GM12865 (cell line): ENCODE results near the gene ANGEL2.

Experiments
- DNase-seq: peaks from one replicate; pipeline ENCODE4 v3.0.0; 2010; ENCODE audit warnings: low read depth
- H3K4me3 ChIP-seq: 2 replicates; pipeline ENCODE4 v1.5.1; 2011; ENCODE audit warnings: mild to moderate bottlenecking, low read depth, low read length, control low read depth
- TF ChIP-seq, protein P1 (sequence below): IDR thresholded peaks from 2 replicates; pipeline ENCODE4 v1.5.1; 2011; ENCODE audit warnings: low read length, control low read depth, low read depth, inconsistent platforms; ENCODE audit not compliant: insufficient read depth; ENCODE audit errors: missing control alignments

ANGEL2 gene

GRCh38 chr1:212957546-212957945 is 58.1 kb downstream of the ANGEL2 start:
- H3K4me3 ChIP-seq: peak overlapping the region; percentile 63
- TF ChIP-seq, protein P1, sequence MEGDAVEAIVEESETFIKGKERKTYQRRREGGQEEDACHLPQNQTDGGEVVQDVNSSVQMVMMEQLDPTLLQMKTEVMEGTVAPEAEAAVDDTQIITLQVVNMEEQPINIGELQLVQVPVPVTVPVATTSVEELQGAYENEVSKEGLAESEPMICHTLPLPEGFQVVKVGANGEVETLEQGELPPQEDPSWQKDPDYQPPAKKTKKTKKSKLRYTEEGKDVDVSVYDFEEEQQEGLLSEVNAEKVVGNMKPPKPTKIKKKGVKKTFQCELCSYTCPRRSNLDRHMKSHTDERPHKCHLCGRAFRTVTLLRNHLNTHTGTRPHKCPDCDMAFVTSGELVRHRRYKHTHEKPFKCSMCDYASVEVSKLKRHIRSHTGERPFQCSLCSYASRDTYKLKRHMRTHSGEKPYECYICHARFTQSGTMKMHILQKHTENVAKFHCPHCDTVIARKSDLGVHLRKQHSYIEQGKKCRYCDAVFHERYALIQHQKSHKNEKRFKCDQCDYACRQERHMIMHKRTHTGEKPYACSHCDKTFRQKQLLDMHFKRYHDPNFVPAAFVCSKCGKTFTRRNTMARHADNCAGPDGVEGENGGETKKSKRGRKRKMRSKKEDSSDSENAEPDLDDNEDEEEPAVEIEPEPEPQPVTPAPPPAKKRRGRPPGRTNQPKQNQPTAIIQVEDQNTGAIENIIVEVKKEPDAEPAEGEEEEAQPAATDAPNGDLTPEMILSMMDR: no peak
- DNase-seq: no peak

- TF ChIP-seq, protein P1: no peak
- peak; percentile 68 for DNase-seq
- H3K4me3 ChIP-seq: peak overlapping the region; percentile 48
Observed at GRCh38 chr1:212955961-212956620, 59.6 kb downstream of the ANGEL2 start.

- DNase-seq: peak; percentile 81
- H3K4me3 ChIP-seq: peak overlapping the region; percentile 48
- TF ChIP-seq, protein P1: no peak
Observed at GRCh38 chr1:212955098-212955497, 60.6 kb downstream of the ANGEL2 start.

DNA sequence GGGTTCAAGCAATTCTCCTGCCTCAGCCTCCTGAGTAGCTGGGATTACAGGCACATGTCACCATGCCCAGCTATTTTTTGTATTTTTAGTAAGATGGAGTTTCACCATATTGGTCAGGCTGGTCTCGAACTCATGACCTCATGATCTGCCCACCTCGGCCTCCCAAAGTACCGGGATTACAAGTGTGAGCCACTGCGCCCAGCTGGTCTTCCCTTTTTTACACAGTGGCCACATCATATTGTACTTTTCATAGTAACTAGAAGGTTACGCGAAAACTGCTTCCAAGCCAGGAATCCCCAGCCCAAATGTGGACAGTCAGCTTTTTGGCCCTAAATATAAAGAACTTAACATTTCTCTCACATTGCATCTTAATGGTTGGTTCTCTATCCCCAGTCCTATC is 61.2 kb downstream of the ANGEL2 start:
- TF ChIP-seq, protein P1: no peak
- DNase-seq: peak; percentile 46
- H3K4me3 ChIP-seq: peak overlapping the region; percentile 6

- TF ChIP-seq, protein P1: no peak
- peak overlapping the region; percentile 98 for H3K4me3 ChIP-seq
Observed at GRCh38 chr1:212953321-212953720, 62.3 kb downstream of the ANGEL2 start.

GRCh38 chr1:212952641-212952976 is 63.1 kb downstream of the ANGEL2 start:
- H3K4me3 ChIP-seq: peak overlapping the region; percentile 98
- TF ChIP-seq, protein P1: no peak
- DNase-seq: no peak

More at GRCh38 chr1:212953321-212953720, 62.3 kb downstream of the ANGEL2 start:
- no peak for DNase-seq

- TF ChIP-seq, protein P1: no peak
- H3K4me3 ChIP-seq: peak overlapping the region; percentile 98
- DNase-seq: no peak
Observed at GRCh38 chr1:212951947-212952640, 63.6 kb downstream of the ANGEL2 start.
